ENCODE measurements around the gene AP3D1.
A peak's percentile ranks its signal among the peaks of the same experiment; 100 is the strongest.

AP3D1 gene

DNA sequence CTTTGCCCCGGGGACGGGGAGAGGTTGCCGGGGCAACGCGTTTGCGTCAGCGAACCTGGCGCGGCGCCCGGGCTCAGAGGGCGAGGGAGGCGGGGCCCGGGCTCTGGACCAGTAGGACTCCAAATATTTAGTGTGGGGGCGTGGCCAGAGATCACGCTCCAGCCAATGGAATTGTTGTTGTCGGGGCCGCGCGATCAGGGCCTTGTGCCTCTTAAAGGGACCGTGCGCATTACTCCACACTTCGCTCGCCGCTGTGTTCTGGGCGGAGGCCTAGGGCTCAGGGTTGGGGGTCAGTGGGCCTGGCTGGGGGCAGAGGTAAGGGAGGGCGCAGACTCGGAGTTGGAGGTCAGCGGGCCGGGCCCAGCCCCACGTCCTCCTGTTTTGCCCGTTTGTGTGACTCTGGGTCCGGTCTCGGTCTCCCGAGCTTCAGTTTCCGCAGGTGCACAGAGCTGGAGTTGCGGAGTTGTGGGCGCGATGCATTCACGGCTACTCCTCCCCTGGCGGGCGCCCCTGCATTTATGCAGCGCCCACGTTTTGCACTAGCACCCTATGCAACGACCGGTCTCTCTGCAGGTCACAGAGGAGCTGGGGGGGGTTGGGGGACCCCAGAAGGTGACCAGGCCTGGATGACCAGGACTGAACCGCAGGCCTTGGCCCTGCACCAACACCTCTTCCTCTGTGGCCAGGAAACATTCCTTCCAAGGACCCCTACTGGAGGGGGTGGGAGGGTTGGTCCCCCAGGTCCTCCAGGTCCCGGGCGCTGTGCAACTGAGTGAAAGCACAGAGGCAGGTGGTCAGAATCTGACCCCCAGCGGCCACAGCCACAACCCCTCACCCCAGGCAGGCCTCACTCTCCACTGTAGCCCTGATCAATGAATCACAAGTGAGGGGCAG is 89.6 kb downstream of the AP3D1 start:
- peak; percentile 99 for DNase-seq (ENCODE audit: low spot score)

DNA sequence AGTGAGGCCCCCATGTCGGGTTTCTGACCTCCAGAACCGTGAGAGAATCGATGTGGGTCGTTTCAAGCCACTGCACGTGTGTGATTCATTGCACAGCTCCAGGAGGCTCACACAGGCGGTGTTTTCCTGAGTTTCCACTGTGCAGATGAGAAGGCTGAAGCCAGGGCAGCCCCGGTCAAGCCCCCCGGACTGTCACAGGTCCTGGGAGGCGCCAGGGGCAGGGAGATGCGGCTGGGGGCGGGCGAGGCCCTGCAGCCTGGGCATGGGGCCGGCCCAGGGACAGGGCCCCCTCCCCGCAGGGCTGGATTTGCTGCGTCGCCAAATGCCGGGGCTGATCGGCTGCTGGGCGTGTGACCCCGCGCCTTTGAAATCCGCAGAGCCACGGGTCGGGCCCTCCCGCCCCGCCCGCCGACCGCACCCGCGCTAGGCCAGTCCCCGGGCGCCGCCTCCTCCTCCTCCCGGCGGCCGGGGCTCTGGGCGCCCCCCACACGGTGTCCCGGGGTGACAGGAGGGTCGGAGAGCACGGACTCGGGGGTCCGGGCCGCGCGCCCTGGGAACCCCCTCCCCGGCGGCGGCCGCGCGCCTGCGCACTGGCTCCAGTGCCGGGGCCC is 90.4 kb downstream of the AP3D1 start:
- peak; percentile 64 for DNase-seq (ENCODE audit: low spot score)

- peak; percentile 65 for DNase-seq (ENCODE audit: low spot score)
These were observed 91.8 kb downstream of the AP3D1 start for GRCh38 chr19:2059422-2060201.

DNA sequence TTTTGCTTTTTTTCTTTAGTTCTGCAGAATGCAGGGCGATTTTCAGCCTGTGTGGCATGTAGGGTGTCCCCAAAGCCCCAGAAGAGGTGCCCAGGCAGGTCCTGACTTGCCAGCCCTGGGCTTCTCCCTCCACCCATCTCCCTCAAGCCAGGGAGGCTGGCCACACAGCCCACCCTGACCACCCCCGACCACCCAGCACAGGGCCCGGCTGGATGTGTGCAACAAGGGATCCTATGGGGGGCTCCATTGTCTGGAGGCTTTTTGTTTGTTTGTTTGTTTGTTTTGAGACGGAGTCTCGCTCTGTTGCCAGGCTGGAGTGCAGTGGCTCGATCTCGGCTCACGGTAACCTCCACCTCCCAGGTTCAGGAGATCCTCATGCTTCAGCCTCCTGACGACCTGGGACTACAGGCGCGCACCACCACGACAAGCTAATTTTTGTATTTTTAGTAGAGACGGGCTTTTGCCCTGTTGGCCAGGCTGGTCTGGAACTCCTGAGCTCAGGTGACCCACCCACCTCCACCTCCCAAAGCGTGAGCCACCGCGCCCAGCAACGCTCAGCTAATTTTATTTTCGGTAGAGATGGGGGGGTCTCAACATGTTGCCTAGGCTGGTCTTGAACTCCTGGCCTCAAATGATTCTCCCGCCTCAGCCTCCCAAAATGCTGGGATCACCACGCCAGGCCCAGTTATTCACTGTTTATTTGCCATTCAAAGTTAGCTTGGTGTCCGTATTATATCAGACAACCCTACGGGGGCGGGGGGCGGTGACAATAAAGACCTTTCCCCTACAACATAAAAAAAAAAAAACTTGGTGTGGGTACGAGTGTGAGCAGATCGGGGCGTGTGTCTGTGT is 92.6 kb downstream of the AP3D1 start:
- no peak for DNase-seq (ENCODE audit: low spot score)

DNA sequence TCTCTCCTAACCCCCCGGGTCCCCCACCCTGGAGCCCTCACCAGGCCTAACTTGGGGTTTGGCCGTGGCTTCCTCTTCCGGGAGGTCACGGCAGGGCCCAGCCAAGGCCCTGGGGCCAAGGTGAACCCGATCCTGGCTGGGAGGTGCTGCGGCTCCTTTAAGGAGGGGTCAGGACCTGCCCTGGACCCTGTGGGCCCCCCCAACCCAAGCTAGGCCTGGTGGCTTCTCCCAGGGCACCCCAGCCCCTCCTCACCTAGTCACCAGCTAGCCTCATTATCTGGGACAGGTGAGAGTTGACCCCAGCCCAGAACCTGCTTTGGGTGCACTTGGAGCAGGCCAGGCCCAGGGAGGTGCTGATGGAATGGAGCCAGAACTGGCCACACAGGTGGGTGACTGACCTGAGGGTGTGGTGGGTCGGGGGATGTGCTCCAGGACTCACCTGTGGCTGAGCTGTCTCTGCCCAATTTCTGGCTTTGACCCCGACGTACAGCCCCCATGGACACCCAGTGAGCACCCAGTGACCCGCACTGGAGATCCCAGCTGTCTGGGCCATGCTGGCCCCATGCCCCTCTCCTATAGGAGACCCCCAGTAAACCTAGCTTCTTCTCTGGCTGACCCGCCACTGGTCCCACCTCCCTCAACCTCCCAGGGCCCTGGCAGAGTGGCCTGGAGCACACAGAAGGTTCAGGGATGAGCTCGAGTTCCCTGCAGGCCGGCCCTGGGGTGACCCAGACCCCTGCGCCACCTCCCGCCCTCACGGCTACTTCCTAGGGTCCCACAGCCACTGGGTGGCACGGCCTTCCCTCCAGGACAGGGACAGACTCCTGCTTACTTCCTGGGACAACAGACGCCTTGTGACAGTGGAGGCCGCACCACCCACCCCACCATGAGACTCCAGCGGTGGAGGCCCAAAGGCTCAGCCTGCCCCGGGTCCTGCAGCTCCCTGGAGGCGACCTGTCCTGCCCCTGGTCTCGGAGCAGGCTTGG is 93.6 kb downstream of the AP3D1 start:
- no peak for DNase-seq (ENCODE audit: low spot score)

GRCh38 chr19:2056837-2057192 is 94.6 kb downstream of the AP3D1 start:
- no peak for DNase-seq (ENCODE audit: low spot score)

GRCh38 chr19:2055931-2056836 is 95.2 kb downstream of the AP3D1 start:
- DNase-seq (ENCODE audit: low spot score), result no peak

- no peak for DNase-seq (ENCODE audit: low spot score)
These were observed 96.6 kb downstream of the AP3D1 start for GRCh38 chr19:2054763-2055162.

DNA sequence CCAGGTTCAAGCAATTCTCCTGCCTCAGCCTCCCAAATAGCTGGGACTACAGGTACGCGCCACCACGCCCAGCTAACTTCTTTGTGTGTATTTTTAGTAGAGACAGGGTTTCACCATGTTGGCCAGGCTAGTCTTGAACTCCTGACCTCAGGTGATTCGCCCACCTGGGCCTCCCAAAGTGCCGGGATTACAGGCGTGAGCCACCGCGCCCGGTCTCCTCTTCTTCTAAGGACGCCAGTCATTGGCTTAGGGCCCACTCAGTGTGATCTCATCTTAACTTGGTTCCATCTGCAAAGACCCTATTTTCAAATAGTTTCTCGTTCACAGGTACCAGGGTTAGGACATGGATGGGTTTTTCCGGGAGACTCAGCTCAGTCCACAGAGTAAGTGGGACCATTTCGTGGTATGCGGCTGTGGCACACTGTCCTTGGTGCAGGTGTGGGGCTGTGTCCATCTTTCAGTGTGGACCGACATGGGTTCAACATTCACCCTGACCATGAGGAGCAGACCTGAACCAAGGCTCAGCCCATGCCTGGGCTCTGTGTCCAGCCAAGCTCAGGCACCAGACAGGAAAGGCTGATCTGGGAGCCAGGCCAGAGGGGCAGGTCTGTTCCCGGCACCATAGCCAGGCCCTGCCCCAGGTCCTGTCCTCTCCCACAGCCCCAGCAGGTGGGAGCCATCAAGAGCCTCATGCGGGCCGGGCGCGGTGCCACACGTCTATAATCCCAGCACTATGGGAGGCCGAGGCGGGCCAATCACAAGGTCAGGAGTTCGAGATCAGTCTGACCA is 97.6 kb downstream of the AP3D1 start:
- peak; percentile 53 for DNase-seq (ENCODE audit: low spot score)

- no peak for DNase-seq (ENCODE audit: low spot score)
These were observed 99.3 kb downstream of the AP3D1 start for GRCh38 chr19:2051773-2052704.

- DNase-seq (ENCODE audit: low spot score), result peak; percentile 95
These were observed 100.2 kb downstream of the AP3D1 start, which contains the start of gene MKNK2 for GRCh38 chr19:2050991-2051772. Gene MKNK2 (minus strand): TSS chr19:2051244. CDS start chr19:2050851, 393 bp downstream.
